HG02610 (cell line): ENCODE data around the gene DHX34.
"Not testable (repeated sequence)": the region's sequence is repeated elsewhere in the genome, so short reads cannot be mapped to it uniquely, and the experiment has no call there.

Experiments
- ATAC-seq: cut with Tn5 transposase; IDR thresholded peaks from one replicate; pipeline ENCODE4 v1.9.1; 2021; ENCODE audit warnings: mild to moderate bottlenecking, moderate library complexity; ENCODE audit not compliant: unreplicated experiment

Gene DHX34

GRCh38 chr19:47365455-47365854 is 16.3 kb downstream of the DHX34 start:
- not testable (repeated sequence) for ATAC-seq

- ATAC-seq = no peak
These were observed 21.0 kb downstream of the DHX34 start for GRCh38 chr19:47370045-47370611.

GRCh38 chr19:47371261-47371660 is 22.1 kb downstream of the DHX34 start:
- ATAC-seq = no peak

DNA sequence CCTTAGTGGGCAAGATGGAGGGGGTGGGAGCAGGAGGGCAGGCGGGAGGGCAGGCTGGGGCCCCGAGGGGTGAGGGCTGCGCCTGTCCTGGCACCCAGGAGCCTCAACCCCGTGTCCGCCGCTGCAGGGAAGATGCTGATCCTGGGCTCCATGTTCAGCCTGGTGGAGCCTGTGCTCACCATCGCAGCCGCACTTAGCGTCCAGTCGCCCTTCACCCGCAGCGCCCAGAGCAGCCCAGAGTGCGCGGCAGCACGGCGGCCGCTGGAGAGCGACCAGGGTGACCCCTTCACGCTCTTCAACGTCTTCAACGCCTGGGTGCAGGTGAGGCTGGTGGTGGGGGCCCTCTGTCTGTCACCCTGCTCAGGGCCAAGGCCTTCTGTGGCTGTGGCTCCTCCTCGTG is 23.5 kb downstream of the DHX34 start:
- ATAC-seq = no peak

- ATAC-seq = no peak
These were observed 24.4 kb downstream of the DHX34 start for GRCh38 chr19:47373246-47374240.

DNA sequence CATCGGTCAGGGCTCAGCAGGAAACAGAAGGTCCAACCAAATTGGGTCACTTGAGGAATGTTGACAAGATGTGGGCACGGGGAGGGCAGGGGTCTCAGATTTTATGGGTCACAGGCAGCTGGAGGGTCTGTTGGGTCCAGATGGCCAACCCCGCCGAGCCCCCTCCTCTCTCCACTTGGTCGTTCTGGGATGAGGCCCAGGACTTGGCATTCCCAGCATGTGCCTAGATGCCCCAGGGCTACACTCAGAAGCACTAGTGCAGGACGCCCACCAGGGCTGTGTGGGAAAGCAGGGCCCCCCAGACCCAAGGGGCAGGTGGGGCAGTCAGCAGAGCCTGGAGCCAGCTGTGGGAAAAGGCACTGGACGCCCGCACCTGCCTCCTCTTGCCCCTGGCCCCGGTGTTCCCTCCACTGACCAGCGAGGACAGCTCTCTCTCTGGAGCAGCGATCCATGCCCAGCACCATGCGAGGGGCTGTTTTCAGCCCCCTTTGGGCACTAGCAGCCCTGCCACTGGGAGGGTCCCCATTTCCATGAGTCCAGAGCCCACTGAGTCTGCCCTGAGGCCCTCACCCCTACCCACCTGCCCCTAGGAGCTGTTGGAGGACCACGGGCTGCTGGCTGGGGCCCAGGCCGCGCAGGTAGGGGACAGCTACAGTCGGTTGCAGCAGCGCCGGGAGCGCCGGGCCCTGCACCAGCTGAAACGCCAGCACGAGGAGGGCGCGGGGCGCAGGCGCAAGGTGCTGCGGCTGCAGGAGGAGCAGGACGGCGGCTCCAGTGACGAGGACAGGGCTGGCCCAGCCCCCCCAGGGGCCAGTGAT is 26.0 kb downstream of the DHX34 start:
- no peak for ATAC-seq

- ATAC-seq = no peak
These were observed 26.8 kb downstream of the DHX34 start for GRCh38 chr19:47375694-47376588.

- no peak for ATAC-seq
These were observed 27.6 kb downstream of the DHX34 start for GRCh38 chr19:47376589-47377144.

DNA sequence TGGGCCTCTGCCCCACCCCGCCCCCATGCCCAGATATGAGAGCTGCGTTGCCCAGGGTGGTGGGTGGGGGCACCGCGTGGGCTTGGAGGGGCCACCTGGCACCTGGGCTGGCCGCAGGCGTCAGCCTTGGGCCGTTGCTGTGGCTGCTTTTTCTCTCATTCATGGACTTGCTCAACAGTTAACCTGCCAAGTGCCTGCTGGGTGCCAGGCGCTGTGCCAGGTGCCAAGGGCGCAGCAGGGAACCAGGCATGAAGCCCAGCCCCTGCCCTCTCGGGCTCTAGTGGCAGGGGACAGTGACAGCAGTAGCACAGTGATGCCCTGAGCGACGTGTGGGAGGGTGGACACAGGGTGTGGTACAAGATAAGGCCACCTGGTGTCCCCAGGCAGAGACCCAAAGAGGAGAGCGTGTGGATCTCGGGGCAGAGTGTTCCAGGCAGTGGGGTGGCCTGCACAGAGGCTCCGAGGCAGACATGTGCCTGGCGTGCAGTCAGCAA is 28.1 kb downstream of the DHX34 start:
- ATAC-seq = no peak

- no peak for ATAC-seq
These were observed 28.7 kb downstream of the DHX34 start for GRCh38 chr19:47377801-47378200.

DNA sequence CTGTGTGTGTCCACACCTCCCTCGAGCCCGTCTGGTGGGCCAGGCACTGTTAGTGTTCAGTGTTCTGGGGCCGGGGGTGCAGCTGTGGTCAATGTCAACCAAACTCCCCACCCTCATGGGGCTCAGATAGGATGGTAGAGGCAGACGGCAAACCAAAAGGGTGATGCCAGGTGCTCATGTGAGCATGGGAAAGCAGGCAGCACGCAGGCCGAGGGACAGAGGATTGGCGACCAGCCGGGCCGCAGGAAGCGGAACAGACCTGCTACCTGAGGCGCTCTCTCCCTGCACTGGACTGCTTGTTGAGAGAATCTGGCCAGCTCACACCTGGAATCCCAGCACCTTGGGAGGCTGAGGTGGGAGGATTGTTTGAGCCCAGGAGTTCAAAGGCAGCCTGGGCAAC is 29.1 kb downstream of the DHX34 start:
- no peak for ATAC-seq

DNA sequence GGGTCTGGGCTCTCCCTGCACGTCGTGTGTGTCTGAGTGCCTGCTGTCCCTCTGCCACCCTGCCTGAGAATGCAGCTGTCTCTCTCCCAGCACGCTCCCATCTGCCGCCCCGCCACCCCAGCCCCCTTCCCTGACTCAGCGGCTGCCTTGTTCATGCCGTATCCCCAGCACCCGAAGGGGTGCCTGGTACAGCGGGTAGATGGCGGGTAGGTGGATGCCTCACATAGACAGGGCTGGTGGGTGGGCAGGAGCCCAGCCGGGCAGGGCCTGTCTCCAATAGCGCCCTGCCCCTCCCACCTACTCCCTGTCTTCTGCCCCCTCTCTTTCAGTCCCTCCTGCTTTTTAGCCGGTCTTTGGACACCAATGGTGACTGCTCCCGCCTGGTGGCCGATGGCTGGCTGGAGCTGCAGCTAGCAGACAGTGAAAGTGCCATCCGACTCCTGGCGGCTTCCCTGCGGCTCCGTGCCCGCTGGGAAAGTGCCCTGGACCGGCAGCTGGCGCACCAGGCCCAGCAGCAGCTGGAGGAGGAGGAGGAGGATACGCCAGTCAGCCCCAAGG is 30.3 kb downstream of the DHX34 start:
- no peak for ATAC-seq

- no peak for ATAC-seq
These were observed 31.4 kb downstream of the DHX34 start for GRCh38 chr19:47380559-47380958.

GRCh38 chr19:47381121-47381520 is 32.0 kb downstream of the DHX34 start:
- ATAC-seq = no peak

DNA sequence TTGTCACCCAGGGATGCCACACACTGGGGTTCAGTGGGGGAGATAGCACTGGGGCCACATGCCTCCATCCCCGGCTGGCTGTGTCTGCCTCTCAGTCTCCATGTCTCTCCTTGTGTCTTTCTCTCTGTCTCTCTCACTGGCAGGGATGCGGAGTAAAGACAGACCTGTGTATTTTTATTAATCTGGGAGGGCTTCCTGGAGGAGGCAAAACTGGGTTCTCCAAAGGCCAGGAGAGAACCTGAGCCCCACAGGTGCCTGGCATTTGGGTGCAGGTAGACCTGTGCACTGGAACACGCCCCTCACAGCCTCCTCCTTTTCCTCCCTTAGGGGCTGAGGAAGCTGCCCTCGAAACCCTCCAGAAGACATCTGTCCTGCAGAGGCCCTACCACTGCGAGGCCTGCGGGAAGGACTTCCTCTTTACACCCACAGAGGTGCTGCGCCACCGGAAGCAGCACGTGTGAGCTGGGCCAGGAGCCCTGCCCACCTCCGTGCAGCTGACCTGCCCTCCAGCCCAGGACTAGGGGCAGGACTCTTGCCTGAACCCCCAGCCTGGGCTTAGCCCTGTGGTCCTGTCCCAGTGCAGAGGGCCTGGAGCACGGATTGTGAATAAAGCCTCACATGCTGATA is 32.7 kb downstream of the DHX34 start:
- no peak for ATAC-seq

- ATAC-seq = not testable (repeated sequence)
These were observed 34.8 kb downstream of the DHX34 start for GRCh38 chr19:47383890-47384289.

DNA sequence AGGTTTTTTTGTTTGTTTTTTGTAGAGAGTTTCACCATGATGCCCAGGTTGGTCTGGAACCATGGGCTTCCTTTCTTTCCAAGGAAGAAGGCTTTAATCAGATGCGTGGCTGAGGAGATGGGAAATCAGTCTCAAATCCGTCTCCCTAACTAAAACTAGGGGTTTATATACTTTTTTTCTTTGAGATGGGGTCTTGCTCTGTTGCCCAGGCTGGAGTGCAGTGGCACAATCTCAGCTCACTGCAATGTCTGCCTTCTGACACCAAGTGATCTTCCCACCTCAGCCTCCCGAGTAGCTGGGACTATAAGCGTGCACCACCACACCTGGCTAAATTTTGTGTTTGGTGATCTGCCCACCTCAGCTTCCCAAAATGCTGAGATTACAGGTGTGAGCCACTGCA is 35.4 kb downstream of the DHX34 start:
- ATAC-seq = not testable (repeated sequence)

- ATAC-seq = not testable (repeated sequence)
These were observed 37.5 kb downstream of the DHX34 start for GRCh38 chr19:47386582-47386981.

GRCh38 chr19:47387623-47388022 is 38.5 kb downstream of the DHX34 start:
- ATAC-seq = not testable (repeated sequence)
